ENCODE data around the gene SSC4D. TPM values are rescaled to one million over a fixed set of nuclear protein-coding genes. Genes with fewer than 3 reads are reported as not detected.

The SSC4D gene
- polyA plus RNA-seq, 3 donors, result 0.48 to 0.56 (median 0.56) TPM

- WGBS (ENCODE audit: insufficient coverage), result 94% methylated on average over 7 of the region's 9 CpGs
- peaks cover 31% of the 10 kb centered on the region for H3K4me1 Mint-ChIP-seq
- no peak overlapping the region for H3K27ac Mint-ChIP-seq
- no peaks in the 10 kb centered on the region for H4K20me1 ChIP-seq (ENCODE audit: insufficient read depth, low read length)
- H3K27me3 Mint-ChIP-seq (ENCODE audit: low read depth in 3 of 3), result peaks cover 3 to 10% (median 4%) of the 10 kb centered on the region in 3 donors
- H3K4me2 ChIP-seq (replicated peaks; ENCODE audit: extremely low read depth, low read length, poor library complexity, severe bottlenecking), result no peak overlapping the region
- no peak overlapping the region for H3K4me3 ChIP-seq (replicated peaks in 1 of 3; ENCODE audit: low read depth in 2 of 3, low read length in 3 of 3)
- H3K27ac ChIP-seq (ENCODE audit: low read depth in 1 of 2, low read length in 2 of 2), result no peak overlapping the region
- no peaks in the 10 kb centered on the region for H3K9me3 ChIP-seq (replicated peaks in 1 of 2; ENCODE audit: control insufficient read depth in 1 of 2, insufficient read depth in 1 of 2, low read length in 2 of 2)
- TF ChIP-seq CTCF (IDR thresholded peaks at IDR 0.05), result no peak
- H2AFZ ChIP-seq (ENCODE audit: insufficient read depth, low read depth, low read length, poor library complexity, severe bottlenecking), result no peak overlapping the region
- no peak for DNase-seq
- intact Hi-C loops (cut with micrococcal nuclease), result no loop called here
- H3K36me3 ChIP-seq (replicated peaks in 1 of 2; ENCODE audit: control insufficient read depth in 1 of 2, insufficient read depth in 2 of 2, low read length in 2 of 2), result no peaks in the 10 kb centered on the region
- no peak overlapping the region for H3K9ac ChIP-seq (ENCODE audit: insufficient read depth, low read length, poor library complexity, severe bottlenecking)
- peaks cover 0 to 3% of the 10 kb centered on the region in 2 donors for H3K36me3 Mint-ChIP-seq
- H3K79me2 ChIP-seq (ENCODE audit: insufficient read depth, low read length), result no peaks in the 10 kb centered on the region
- H3K27me3 ChIP-seq (ENCODE audit: control insufficient read depth in 2 of 2, insufficient read depth in 2 of 2, low read length in 2 of 2), result no peaks in the 10 kb centered on the region
- H3K4me1 ChIP-seq (ENCODE audit: control insufficient read depth in 1 of 2, insufficient read depth in 2 of 2, low read length in 2 of 2), result peaks cover 15 to 18% of the 10 kb centered on the region in 2 donors
- H3K4me3 Mint-ChIP-seq, result no peak overlapping the region
- H3K9me3 Mint-ChIP-seq, result peaks cover 0 to under 1% (median 0%) of the 10 kb centered on the region in 7 donors
Observed at GRCh38 chr7:76425156-76425555, 15.7 kb upstream of the SSC4D start.

GRCh38 chr7:76424413-76425111, 15.1 kb upstream of the SSC4D start, which contains the start of gene ZP3:
Gene ZP3, plus strand, starts transcription at chr7:76424950. Its CDS starts 15 bp downstream, at chr7:76424965.
- Histone ChIP-seq H3K79me2 (ENCODE audit: insufficient read depth, low read length) (no peaks in the 10 kb centered on the region), H4K20me1 (ENCODE audit: insufficient read depth, low read length) (no peaks in the 10 kb centered on the region), H3K9me3 (replicated peaks in 1 of 2; ENCODE audit: control insufficient read depth in 1 of 2, insufficient read depth in 1 of 2, low read length in 2 of 2) (no peaks in the 10 kb centered on the region), H3K4me2 (replicated peaks; ENCODE audit: extremely low read depth, low read length, poor library complexity, severe bottlenecking) (no peak within 1 kb of the TSS), H3K27ac (ENCODE audit: low read depth in 1 of 2, low read length in 2 of 2) (no peak within 1 kb of the TSS), H3K4me1 (ENCODE audit: control insufficient read depth in 1 of 2, insufficient read depth in 2 of 2, low read length in 2 of 2) (peaks cover 19 to 24% of the 10 kb centered on the region in 2 donors), H3K27me3 (ENCODE audit: control insufficient read depth in 2 of 2, insufficient read depth in 2 of 2, low read length in 2 of 2) (no peaks in the 10 kb centered on the region), H3K36me3 (replicated peaks in 1 of 2; ENCODE audit: control insufficient read depth in 1 of 2, insufficient read depth in 2 of 2, low read length in 2 of 2) (no peaks in the 10 kb centered on the region), H3K9ac (ENCODE audit: insufficient read depth, low read length, poor library complexity, severe bottlenecking) (peak within 1 kb of the TSS; percentile 15), H3K4me3 (replicated peaks in 1 of 3; ENCODE audit: low read depth in 2 of 3, low read length in 3 of 3) (no peak within 1 kb of the TSS), H2AFZ (ENCODE audit: insufficient read depth, low read depth, low read length, poor library complexity, severe bottlenecking) (no peak within 1 kb of the TSS)
- intact Hi-C loops (cut with micrococcal nuclease), result no loop called here
- no peak for TF ChIP-seq CTCF (IDR thresholded peaks at IDR 0.05)
- peak within 1 kb of the TSS in 1 of 7 donors; percentile 30 for H3K27ac Mint-ChIP-seq
- H3K9me3 Mint-ChIP-seq, result peaks cover 0 to 2% (median 0%) of the 10 kb centered on the region in 7 donors
- DNase-seq, result no peak
- no peak within 1 kb of the TSS for H3K4me3 Mint-ChIP-seq
- 90% methylated on average over 6 of the region's 10 CpGs for WGBS (ENCODE audit: insufficient coverage)
- peaks cover 37% of the 10 kb centered on the region for H3K4me1 Mint-ChIP-seq
- H3K36me3 Mint-ChIP-seq, result peaks cover 0 to 3% of the 10 kb centered on the region in 2 donors
- peaks cover 3 to 10% (median 4%) of the 10 kb centered on the region in 3 donors for H3K27me3 Mint-ChIP-seq (ENCODE audit: low read depth in 3 of 3)

Measured in CD14-positive monocyte (primary cell).